Measurements from ENCODE around the gene AFF1.

The AFF1 gene

DNA sequence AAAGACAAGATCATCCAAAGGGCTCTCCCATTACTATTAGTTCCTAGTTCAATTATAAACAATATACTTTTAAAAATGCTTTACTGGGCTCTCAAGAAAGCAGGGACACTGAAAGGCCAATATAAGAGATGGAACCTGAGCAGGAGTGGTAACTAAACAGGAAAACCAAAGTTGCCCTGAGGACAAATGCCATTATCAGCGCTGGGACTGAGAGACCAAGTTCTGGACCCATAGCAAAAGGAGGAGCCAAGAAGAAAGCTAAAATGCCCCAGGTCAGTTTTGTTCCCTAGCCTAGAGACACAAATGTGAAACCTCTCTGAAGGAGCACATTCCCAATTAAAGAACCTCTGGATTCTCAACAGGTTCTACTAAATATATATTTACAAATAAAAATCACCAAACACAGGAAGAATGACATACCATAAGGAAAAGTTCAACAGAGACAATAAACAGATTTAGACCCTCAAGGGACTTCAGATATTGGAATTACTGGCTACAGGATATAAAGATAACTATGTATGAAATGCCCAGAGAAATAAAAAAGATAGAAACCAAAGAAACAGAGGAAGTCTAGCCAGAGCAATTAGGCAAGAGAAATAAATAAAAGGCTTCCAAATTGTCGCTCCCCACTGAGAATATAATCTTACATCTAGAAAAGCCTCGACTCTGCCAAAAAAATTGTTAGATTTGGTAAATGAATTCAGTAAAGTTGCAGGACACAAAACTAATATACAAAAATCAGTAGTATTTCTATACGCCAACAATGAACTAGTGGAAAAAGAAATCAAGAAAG lies 218.5 kb downstream of the AFF1 start:
- DNase-seq (ENCODE audit: low read depth, low spot score), result no peak
- TF ChIP-seq, protein P1, sequence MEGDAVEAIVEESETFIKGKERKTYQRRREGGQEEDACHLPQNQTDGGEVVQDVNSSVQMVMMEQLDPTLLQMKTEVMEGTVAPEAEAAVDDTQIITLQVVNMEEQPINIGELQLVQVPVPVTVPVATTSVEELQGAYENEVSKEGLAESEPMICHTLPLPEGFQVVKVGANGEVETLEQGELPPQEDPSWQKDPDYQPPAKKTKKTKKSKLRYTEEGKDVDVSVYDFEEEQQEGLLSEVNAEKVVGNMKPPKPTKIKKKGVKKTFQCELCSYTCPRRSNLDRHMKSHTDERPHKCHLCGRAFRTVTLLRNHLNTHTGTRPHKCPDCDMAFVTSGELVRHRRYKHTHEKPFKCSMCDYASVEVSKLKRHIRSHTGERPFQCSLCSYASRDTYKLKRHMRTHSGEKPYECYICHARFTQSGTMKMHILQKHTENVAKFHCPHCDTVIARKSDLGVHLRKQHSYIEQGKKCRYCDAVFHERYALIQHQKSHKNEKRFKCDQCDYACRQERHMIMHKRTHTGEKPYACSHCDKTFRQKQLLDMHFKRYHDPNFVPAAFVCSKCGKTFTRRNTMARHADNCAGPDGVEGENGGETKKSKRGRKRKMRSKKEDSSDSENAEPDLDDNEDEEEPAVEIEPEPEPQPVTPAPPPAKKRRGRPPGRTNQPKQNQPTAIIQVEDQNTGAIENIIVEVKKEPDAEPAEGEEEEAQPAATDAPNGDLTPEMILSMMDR (IDR thresholded peaks at IDR 0.05; ENCODE audit: low read depth, low read length), result no peak
- in situ Hi-C loops (cut with HindIII; ENCODE audit: low sequenced_read_pairs), result no loop called here
- H3K4me3 ChIP-seq (ENCODE audit: low read depth, low read length), result no peak overlapping the region

DNA sequence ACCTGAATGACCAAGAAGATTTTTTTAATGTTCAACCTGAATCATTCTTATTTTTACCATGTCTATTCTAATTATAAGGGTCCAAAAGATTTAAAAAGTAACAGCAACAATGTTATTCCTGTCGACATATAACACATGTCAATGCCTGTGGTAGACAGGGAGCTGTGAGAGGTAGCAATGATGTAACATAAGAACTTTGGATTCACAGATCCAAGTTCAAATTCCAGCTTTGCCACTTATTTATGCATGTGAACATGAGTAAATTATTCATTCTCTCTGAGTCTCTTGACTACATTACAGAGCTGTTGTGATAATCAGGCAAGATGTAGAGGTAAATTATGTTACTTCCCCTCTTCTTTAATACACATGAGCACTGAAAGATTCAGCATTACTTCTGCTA lies 231.1 kb downstream of the AFF1 start:
- H3K4me3 ChIP-seq (ENCODE audit: low read depth, low read length), result no peak overlapping the region
- no peak for DNase-seq (ENCODE audit: low read depth, low spot score)
- in situ Hi-C loops (cut with HindIII; ENCODE audit: low sequenced_read_pairs), result no loop called here
- TF ChIP-seq, protein P1 (IDR thresholded peaks at IDR 0.05; ENCODE audit: low read depth, low read length), result no peak

DNA sequence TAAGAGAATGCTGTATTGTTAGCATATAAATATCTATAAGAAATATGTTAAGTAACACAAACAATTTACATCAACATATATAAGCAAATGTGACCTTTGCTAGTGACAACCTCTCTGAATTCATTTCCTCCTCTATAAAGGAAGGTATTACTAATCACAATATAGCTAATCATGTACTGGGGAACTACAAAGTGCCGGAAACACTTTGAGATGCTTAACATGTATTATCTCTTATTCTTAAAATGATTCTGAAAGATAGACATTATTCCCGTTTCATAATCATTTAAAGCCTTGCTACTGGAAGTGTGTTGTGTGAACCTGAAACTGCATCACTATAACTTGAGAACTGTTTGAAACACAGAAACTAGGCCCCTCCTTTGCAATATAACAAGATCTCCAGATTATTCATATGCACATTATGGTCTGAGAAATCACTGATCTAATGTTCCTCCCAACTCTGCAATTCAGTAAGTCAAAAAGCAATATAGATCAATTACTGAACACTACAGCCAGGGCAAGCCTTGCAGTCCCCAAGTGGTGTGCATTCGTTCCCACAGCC lies 231.6 kb downstream of the AFF1 start:
- H3K4me3 ChIP-seq (ENCODE audit: low read depth, low read length), result no peak overlapping the region
- TF ChIP-seq, protein P1 (IDR thresholded peaks at IDR 0.05; ENCODE audit: low read depth, low read length), result no peak
- DNase-seq (ENCODE audit: low read depth, low spot score), result no peak
- in situ Hi-C loops (cut with HindIII; ENCODE audit: low sequenced_read_pairs), result no loop called here

DNA sequence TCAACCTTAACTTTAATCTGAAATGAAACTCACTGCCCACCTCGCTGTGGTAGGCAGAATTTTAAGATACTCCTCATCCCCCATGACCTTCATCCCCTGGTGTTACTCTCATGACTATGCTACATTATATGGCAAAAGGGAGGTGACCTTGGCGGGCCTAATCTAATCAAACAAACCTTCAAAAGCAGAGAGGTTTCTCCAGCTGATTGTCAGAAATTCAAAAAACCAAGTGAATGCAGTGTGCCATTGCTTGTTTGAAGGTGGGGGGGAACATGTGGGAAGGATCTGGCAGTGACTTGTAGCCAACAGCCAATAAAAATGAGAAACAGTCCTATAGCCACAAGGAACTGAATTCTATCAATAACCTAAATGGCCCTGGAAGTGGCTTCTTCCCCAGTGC lies 237.1 kb downstream of the AFF1 start:
- DNase-seq (ENCODE audit: low read depth, low spot score), result no peak
- TF ChIP-seq, protein P1 (IDR thresholded peaks at IDR 0.05; ENCODE audit: low read depth, low read length), result no peak
- in situ Hi-C loops (cut with HindIII; ENCODE audit: low sequenced_read_pairs), result no loop called here
- H3K4me3 ChIP-seq (ENCODE audit: low read depth, low read length), result no peak overlapping the region

DNA sequence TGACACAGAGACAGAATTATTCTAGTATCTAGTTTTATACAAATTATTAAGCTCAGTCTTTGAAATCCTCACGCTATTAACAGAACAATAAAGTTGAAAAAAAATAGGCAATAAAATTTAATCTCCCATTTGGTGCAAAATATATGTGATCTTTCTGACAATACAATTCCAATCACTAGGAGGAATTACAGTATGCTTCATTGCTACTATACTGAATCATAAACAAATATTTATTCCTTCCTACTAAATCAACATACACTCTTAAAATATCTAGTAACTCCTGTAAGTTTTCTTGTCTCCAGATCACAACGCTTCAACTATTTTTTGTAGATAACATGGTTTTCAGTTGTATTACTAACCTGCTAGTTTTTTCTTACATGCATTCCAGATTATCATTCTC lies 239.9 kb downstream of the AFF1 start:
- no peak overlapping the region for H3K4me3 ChIP-seq (ENCODE audit: low read depth, low read length)
- TF ChIP-seq, protein P1 (IDR thresholded peaks at IDR 0.05; ENCODE audit: low read depth, low read length), result no peak
- DNase-seq (ENCODE audit: low read depth, low spot score), result no peak
- in situ Hi-C loops (cut with HindIII; ENCODE audit: low sequenced_read_pairs), result no loop called here

DNA sequence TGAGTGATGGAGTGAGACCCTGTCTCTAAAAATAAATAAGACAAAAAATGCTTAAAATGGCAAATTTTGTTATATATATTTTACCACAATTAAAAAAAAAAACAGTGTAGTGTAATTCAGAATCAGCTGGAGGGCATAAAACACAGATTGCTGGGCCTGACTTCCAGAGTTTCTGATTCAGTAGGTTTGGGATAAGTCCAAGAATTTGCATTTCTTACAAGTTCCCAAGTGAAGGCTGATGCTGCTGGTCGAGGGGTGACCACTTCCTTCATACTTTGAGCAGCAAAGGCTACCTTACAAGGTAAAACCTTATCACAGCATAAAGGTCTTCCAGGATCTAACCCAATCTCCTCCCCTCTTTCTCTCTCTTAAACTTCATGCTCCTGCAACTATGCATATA lies 244.9 kb downstream of the AFF1 start:
- in situ Hi-C loops (cut with HindIII; ENCODE audit: low sequenced_read_pairs), result no loop called here
- no peak overlapping the region for H3K4me3 ChIP-seq (ENCODE audit: low read depth, low read length)
- TF ChIP-seq, protein P1 (IDR thresholded peaks at IDR 0.05; ENCODE audit: low read depth, low read length), result no peak
- DNase-seq (ENCODE audit: low read depth, low spot score), result peak; percentile 49
